ENCODE measurements around the gene FOXB2.
"Not testable (repeated sequence)": the region's sequence is repeated elsewhere in the genome, so short reads cannot be mapped to it uniquely, and the experiment has no call there.

The FOXB2 gene

GRCh38 chr9:77016526-77017504 is 2.6 kb upstream of the FOXB2 start:
- no peak for FAIRE-seq

GRCh38 chr9:77017505-77017894 is 2.0 kb upstream of the FOXB2 start:
- no peak for FAIRE-seq

- FAIRE-seq, result no peak
Measured at GRCh38 chr9:77018058-77018968, 1.1 kb upstream of the FOXB2 start.

GRCh38 chr9:77018969-77019235 is 553 bp upstream of the FOXB2 start:
- no peak for FAIRE-seq

GRCh38 chr9:77019926-77020412 is 514 bp downstream of the FOXB2 start:
- FAIRE-seq, result no peak

- no peak for FAIRE-seq
Measured at GRCh38 chr9:77020413-77021290, 1.2 kb downstream of the FOXB2 start.

GRCh38 chr9:77021291-77021894 is 1.9 kb downstream of the FOXB2 start:
- FAIRE-seq, result no peak

GRCh38 chr9:77021922-77022782 is 2.7 kb downstream of the FOXB2 start:
- no peak for FAIRE-seq

- no peak for FAIRE-seq
Measured at GRCh38 chr9:77022783-77023440, 3.5 kb downstream of the FOXB2 start.

GRCh38 chr9:77023726-77024125 is 4.3 kb downstream of the FOXB2 start:
- FAIRE-seq, result no peak

- no peak for FAIRE-seq
Measured at GRCh38 chr9:77024776-77025545, 5.5 kb downstream of the FOXB2 start.

- no peak for FAIRE-seq
Measured at GRCh38 chr9:77028478-77028877, 9.0 kb downstream of the FOXB2 start.

- no peak for FAIRE-seq
Measured at GRCh38 chr9:77030045-77030444, 10.6 kb downstream of the FOXB2 start.

GRCh38 chr9:77038281-77039036 is 19.0 kb downstream of the FOXB2 start:
- no peak for FAIRE-seq

GRCh38 chr9:77040340-77040739 is 20.9 kb downstream of the FOXB2 start:
- no peak for FAIRE-seq

GRCh38 chr9:77043743-77044142 is 24.3 kb downstream of the FOXB2 start:
- not testable (repeated sequence) for FAIRE-seq

- not testable (repeated sequence) for FAIRE-seq
Measured at GRCh38 chr9:77060681-77061080, 41.2 kb downstream of the FOXB2 start.

- FAIRE-seq, result peak; percentile 46
Measured at GRCh38 chr9:77063645-77064285, 44.3 kb downstream of the FOXB2 start.
